ENCODE results near the gene EYA2. TPM values are rescaled to one million over a fixed set of nuclear protein-coding genes. Genes with fewer than 3 reads are reported as not detected.

Gene EYA2, protein sequence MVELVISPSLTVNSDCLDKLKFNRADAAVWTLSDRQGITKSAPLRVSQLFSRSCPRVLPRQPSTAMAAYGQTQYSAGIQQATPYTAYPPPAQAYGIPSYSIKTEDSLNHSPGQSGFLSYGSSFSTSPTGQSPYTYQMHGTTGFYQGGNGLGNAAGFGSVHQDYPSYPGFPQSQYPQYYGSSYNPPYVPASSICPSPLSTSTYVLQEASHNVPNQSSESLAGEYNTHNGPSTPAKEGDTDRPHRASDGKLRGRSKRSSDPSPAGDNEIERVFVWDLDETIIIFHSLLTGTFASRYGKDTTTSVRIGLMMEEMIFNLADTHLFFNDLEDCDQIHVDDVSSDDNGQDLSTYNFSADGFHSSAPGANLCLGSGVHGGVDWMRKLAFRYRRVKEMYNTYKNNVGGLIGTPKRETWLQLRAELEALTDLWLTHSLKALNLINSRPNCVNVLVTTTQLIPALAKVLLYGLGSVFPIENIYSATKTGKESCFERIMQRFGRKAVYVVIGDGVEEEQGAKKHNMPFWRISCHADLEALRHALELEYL
- total RNA-seq = not detected

DNA sequence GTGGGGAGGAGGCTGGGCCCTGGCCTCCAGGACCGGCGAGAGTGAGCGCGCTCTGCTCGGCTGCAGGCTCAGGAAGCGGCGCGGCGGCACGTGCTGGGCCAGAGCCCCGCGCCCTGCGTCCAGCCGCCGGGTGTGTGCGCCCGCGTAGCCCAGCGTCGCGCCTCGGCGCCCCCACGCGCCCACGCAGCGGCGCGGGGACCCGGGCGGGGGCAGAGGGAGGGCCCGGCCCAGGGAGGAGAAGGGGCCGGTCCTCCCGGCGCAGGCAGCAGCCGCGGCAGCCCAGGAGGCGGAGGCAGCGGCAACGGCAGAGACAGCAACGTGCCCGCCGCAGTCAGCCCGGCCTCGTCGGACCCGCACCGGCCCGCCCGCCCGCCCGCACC is at the start of gene EYA2:
Gene EYA2, plus strand, starts transcription at position 265 of the 380 bp plus-strand sequence. CDS start 95,168 bp downstream, outside the sequence.
- intact Hi-C loops (cut with micrococcal nuclease) = no loop called here
- Mint-ChIP-seq H3K36me3 (ENCODE audit: low read depth) (no peaks in the 10 kb centered on the region), H3K4me3 (no peak within 1 kb of the TSS), H3K9me3 (peaks cover 4% of the 10 kb centered on the region), H3K4me1 (ENCODE audit: low read depth) (no peaks in the 10 kb centered on the region), H3K27ac (no peak within 1 kb of the TSS), H3K27me3 (ENCODE audit: low read depth) (peaks cover 46% of the 10 kb centered on the region)
- no peak for DNase-seq
- CTCF ChIA-PET = no interaction called here

DNA sequence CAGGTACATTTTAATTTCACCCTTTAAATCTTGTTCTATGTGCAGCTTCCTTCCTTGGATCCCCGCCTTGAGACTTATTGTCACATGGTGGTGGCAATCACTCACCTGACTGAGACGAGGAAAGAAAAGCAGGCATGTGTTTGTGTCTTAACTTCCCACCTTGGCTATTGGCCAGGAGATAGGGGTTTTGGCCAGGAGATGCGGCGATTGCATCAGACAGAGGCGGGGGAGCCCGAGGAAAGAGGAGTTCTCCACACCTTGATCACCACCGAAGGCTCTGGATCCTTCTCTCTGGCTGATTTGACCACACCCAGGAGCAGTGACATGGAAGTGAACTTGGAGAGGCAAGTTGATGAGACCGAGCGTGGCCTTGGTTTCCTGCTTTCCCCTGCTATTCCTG is 49.7 kb upstream of the EYA2 start:
- Mint-ChIP-seq H3K4me3 (no peak overlapping the region), H3K4me1 (ENCODE audit: low read depth) (no peaks in the 10 kb centered on the region), H3K27me3 (ENCODE audit: low read depth) (peaks cover 14% of the 10 kb centered on the region), H3K9me3 (no peaks in the 10 kb centered on the region), H3K36me3 (ENCODE audit: low read depth) (no peaks in the 10 kb centered on the region), H3K27ac (no peak overlapping the region)
- CTCF ChIA-PET = no interaction called here
- intact Hi-C loops (cut with micrococcal nuclease) = no loop called here
- DNase-seq = no peak

DNA sequence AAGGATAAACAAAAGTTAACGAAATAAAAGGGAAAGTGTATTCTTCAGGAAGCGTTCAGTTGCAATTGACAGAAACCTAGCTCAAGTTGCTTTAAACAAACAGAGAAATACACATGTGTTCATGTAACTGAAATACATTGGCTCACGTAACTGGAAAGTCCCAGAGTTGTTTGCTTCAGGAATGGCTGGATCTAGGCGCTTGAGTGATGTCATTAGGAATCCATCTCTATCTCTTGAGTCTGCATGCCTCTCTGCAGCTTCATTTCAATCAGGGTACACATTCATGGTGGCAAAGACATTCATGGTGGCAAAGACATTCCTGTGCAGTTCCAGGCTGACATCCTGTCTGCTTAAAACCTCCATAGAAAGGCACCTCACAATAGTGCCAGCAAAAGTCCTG is 45.4 kb upstream of the EYA2 start:
- H3K4me3 Mint-ChIP-seq = no peak overlapping the region
- intact Hi-C loops (cut with micrococcal nuclease) = no loop called here
- CTCF ChIA-PET = no interaction called here

DNA sequence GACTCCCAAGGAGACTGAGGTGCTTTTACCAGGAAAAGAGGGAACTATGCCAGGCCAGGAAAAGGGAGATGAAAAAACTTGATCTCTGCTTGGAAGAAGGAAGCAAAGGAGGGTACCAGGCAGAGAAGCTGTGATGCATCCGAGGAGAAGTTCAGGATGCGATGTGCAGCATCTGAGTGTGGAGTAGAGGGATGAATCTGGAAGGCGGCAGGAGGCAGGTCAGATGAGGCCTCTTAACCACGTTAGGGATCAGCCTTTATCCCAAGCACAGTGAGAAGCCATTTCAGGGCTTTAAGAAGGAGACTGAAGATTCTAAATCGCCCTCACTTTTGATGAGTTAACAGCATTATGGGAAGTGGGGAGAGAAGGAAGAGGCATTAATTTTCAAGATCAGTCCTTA is 44.9 kb upstream of the EYA2 start:
- CTCF ChIA-PET = no interaction called here
- Mint-ChIP-seq H3K27me3 (ENCODE audit: low read depth) (peaks cover 12% of the 10 kb centered on the region), H3K4me3 (no peak overlapping the region), H3K27ac (no peak overlapping the region), H3K36me3 (ENCODE audit: low read depth) (no peaks in the 10 kb centered on the region), H3K9me3 (no peaks in the 10 kb centered on the region), H3K4me1 (ENCODE audit: low read depth) (no peaks in the 10 kb centered on the region)
- no peak for DNase-seq
- intact Hi-C loops (cut with micrococcal nuclease) = no loop called here

More for the DNA sequence above, 45.4 kb upstream of the EYA2 start:
- no peak for DNase-seq
- Mint-ChIP-seq H3K9me3 (no peaks in the 10 kb centered on the region), H3K27ac (no peak overlapping the region), H3K4me1 (ENCODE audit: low read depth) (no peaks in the 10 kb centered on the region), H3K36me3 (ENCODE audit: low read depth) (no peaks in the 10 kb centered on the region), H3K27me3 (ENCODE audit: low read depth) (peaks cover 12% of the 10 kb centered on the region)

DNA sequence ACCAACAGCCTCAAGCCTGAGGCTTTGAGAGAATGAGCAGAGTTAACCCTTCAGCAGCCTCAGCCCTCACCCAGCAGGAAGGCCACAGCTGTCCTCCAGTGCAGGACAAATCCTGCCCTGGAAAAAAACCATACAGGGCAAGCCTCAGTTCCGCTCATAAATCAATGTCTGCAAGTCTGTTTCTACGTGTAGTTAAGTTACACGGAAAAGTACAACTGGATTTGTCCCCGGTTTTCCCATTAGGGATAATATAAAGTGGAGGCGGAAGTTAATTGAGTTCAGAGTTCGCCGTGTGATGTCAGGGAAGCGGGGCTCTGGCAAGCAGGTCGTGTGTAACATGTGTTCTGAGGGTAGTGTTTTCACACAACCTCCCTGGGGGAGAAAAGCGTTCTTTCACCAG is 44.2 kb upstream of the EYA2 start:
- DNase-seq = no peak
- CTCF ChIA-PET = no interaction called here
- intact Hi-C loops (cut with micrococcal nuclease) = no loop called here
- Mint-ChIP-seq H3K4me3 (no peak overlapping the region), H3K27ac (no peak overlapping the region), H3K36me3 (ENCODE audit: low read depth) (no peaks in the 10 kb centered on the region), H3K9me3 (no peaks in the 10 kb centered on the region), H3K4me1 (ENCODE audit: low read depth) (no peaks in the 10 kb centered on the region), H3K27me3 (ENCODE audit: low read depth) (peaks cover 12% of the 10 kb centered on the region)

DNA sequence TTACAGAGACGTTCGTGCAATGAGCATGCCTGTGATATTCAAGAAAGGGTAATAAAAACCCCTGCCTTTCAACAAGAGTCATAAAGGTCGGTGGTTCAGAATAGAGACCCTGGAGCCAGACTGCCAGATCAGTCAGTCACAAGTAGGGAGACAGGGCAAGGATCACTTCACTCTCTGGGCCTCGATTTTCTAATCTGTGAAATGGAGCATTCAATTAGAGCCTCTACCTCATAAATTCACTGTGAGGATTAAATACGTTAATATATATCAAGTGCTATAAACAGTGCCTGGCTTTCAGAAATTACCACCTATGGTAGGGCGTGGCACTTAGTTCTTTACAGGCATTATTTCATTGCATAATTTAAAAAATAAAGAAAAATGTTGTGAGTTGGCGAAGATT is 43.7 kb upstream of the EYA2 start:
- Mint-ChIP-seq H3K27me3 (ENCODE audit: low read depth) (peaks cover 12% of the 10 kb centered on the region), H3K27ac (no peak overlapping the region), H3K36me3 (ENCODE audit: low read depth) (no peaks in the 10 kb centered on the region), H3K4me3 (no peak overlapping the region), H3K9me3 (no peaks in the 10 kb centered on the region), H3K4me1 (ENCODE audit: low read depth) (no peaks in the 10 kb centered on the region)
- no peak for DNase-seq
- intact Hi-C loops (cut with micrococcal nuclease) = no loop called here
- CTCF ChIA-PET = no interaction called here

DNA sequence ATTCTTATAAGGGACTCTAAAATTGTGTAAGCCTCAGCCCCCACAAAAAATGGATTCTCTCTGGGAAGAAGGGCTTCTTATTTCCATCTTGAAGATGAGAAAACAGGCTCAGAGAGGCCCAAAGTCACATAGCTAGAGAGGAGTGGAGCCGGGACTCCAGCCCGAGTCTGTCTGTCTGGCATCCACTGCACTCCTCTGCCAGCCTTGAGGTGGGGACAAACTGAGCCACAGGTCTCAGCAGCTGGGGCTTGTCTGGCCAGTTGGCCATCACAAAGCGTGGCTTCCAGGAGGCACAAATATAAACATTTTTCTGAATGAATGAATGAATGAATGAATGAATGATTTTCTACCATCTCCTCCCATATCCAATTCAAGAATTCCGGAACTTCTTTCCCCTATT is 42.9 kb upstream of the EYA2 start:
- H3K36me3 Mint-ChIP-seq (ENCODE audit: low read depth) = no peaks in the 10 kb centered on the region
- DNase-seq = no peak
- intact Hi-C loops (cut with micrococcal nuclease) = no loop called here
- CTCF ChIA-PET = no interaction called here
- H3K4me1 Mint-ChIP-seq (ENCODE audit: low read depth) = no peaks in the 10 kb centered on the region
- peaks cover 12% of the 10 kb centered on the region for H3K27me3 Mint-ChIP-seq (ENCODE audit: low read depth)
- no peak overlapping the region for H3K4me3 Mint-ChIP-seq
- no peaks in the 10 kb centered on the region for H3K9me3 Mint-ChIP-seq
- H3K27ac Mint-ChIP-seq = no peak overlapping the region

DNA sequence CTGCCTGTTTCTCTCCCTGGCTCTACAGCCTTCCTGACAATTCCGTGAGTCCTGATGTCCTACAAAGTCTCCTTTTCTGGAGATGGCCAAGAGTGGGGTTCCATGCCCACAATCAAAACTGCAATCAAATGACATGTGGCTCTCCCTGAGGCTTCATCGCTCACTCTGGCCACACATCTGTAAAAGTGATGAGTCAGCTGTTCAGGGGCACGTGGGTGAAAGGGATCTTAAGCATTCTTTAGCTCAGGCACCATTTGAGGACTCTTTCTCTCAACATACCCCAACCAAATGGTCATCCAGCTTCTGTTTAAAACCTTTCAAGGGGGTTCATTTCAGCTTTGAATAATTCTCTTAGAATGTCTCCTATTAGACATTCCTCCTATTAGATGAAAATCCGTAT is 42.3 kb upstream of the EYA2 start:
- peaks cover 12% of the 10 kb centered on the region for H3K27me3 Mint-ChIP-seq (ENCODE audit: low read depth)
- no peak overlapping the region for H3K27ac Mint-ChIP-seq
- no peak for DNase-seq
- intact Hi-C loops (cut with micrococcal nuclease) = no loop called here
- H3K9me3 Mint-ChIP-seq = no peaks in the 10 kb centered on the region
- CTCF ChIA-PET = no interaction called here
- no peaks in the 10 kb centered on the region for H3K36me3 Mint-ChIP-seq (ENCODE audit: low read depth)
- H3K4me3 Mint-ChIP-seq = no peak overlapping the region
- no peaks in the 10 kb centered on the region for H3K4me1 Mint-ChIP-seq (ENCODE audit: low read depth)

DNA sequence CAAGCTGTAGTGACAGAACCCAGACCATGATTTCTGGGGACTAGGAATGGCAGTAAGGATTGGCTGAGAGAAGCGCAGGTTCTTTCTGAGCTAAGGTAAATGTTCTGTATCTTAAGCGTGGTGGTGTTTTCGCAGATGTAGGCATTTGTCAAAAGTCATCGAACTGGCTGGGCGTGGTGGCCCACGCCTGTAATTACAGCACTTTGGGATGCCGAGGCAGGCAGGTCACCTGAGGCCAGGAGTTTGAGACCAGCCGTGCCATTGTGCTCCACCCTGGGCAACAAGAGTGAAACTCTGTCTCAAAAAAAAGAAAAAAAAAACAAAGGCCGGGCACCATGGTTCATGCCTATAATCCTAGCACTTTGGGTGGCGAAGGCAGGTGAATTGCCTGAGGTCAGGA is 40.7 kb upstream of the EYA2 start:
- Mint-ChIP-seq H3K4me3 (no peak overlapping the region), H3K27ac (no peak overlapping the region), H3K9me3 (no peaks in the 10 kb centered on the region), H3K36me3 (ENCODE audit: low read depth) (no peaks in the 10 kb centered on the region), H3K4me1 (ENCODE audit: low read depth) (no peaks in the 10 kb centered on the region), H3K27me3 (ENCODE audit: low read depth) (peaks cover 10% of the 10 kb centered on the region)
- CTCF ChIA-PET = no interaction called here
- intact Hi-C loops (cut with micrococcal nuclease) = no loop called here
- no peak for DNase-seq

DNA sequence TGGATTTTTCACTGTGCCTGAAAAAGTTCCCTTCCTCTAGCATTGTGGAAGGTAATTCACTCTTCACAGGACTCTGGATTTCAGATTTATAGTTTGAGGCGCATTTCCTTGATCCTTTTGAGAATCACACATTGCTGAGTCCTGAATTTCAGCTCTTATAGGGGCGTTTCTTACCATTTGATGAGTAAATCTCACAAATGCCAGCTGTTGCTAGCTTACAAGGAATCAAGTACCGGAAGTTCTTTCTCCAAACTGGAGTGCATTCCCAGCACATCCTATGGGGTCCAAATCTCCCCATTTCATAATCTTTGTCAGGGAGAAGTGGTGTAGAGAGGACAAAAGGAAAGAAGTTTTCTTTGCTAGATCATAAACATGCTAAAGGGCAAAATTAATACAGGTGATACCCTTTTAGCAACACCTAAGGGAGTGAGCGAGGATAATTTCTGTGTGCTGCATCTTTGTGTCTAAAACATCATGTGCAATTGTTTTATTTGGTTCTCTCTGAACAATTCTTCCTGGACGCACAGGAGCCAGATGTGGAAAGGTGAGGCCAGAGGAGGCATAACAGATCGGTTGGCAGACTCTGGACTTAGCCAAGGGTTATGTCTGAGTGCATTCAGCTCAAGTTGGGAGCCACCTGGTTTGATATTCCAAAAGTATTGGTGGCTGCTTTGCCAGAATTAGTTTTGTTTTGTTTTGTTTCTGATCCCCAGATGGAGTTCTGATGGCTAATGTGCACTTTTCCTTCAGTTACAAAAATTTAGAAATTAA is 37.4 kb upstream of the EYA2 start:
- Mint-ChIP-seq H3K4me1 (ENCODE audit: low read depth) (no peaks in the 10 kb centered on the region), H3K27ac (no peak overlapping the region), H3K9me3 (no peaks in the 10 kb centered on the region), H3K36me3 (ENCODE audit: low read depth) (no peaks in the 10 kb centered on the region), H3K4me3 (no peak overlapping the region), H3K27me3 (ENCODE audit: low read depth) (peaks cover 4% of the 10 kb centered on the region)
- intact Hi-C loops (cut with micrococcal nuclease) = no loop called here
- no peak for DNase-seq
- CTCF ChIA-PET = no interaction called here

DNA sequence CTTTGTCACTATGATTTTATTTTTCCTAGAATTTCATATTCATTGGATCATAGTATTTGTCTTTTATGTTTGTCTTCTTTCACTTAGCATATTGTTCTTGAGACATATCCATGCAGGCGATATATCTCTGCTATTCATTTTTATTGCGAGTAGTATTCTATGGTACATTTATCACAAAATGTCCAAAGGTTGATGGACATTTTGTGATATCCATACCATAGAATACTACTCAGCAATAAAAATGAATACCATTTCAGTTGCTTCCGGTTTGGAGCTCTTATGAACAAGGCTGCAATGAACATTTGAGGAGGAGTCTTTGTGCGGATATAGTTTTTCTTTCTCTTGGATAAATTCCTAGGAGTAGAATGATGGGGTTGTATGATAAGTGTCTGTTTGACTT is 28.8 kb upstream of the EYA2 start:
- no peaks in the 10 kb centered on the region for H3K4me1 Mint-ChIP-seq (ENCODE audit: low read depth)
- intact Hi-C loops (cut with micrococcal nuclease) = no loop called here
- CTCF ChIA-PET = no interaction called here

DNA sequence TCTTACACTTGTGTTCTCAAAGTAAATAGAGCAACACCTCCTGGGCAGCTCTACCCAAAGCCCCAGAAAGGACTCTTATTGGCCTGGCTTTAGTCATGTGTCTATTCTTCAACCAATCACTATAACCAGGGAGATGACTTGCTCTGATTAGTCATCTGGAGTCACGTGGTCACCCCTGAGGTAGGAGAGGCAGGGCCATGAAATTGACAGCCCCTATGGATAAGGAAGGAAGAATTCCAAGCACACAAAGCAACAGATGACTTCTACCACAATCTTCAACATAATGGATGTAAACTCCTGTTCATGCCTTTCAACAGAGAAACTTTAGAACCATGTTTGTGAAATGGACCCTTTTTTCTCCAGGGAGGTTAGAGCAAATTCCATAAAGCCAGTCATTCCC is 24.6 kb upstream of the EYA2 start:
- no peak overlapping the region for H3K4me3 Mint-ChIP-seq
- intact Hi-C loops (cut with micrococcal nuclease) = no loop called here
- CTCF ChIA-PET = no interaction called here

More for the DNA sequence above, 28.8 kb upstream of the EYA2 start:
- Mint-ChIP-seq H3K27me3 (ENCODE audit: low read depth) (peaks cover 18% of the 10 kb centered on the region), H3K36me3 (ENCODE audit: low read depth) (no peaks in the 10 kb centered on the region), H3K4me3 (no peak overlapping the region), H3K27ac (no peak overlapping the region), H3K9me3 (peaks cover 4% of the 10 kb centered on the region)
- DNase-seq = no peak

More for the DNA sequence above, 24.6 kb upstream of the EYA2 start:
- Mint-ChIP-seq H3K9me3 (peaks cover 4% of the 10 kb centered on the region), H3K27ac (no peak overlapping the region), H3K27me3 (ENCODE audit: low read depth) (peaks cover 16% of the 10 kb centered on the region), H3K36me3 (ENCODE audit: low read depth) (no peaks in the 10 kb centered on the region), H3K4me1 (ENCODE audit: low read depth) (no peaks in the 10 kb centered on the region)
- no peak for DNase-seq

All from activated naive CD4-positive, alpha-beta T cell treated with anti-CD3 and anti-CD28 coated beads for 36 hours (primary cell).